ENCODE results near the gene ANGPTL4.
"Not testable (repeated sequence)": the region's sequence is repeated elsewhere in the genome, so short reads cannot be mapped to it uniquely, and the experiment has no call there.

Gene ANGPTL4

GRCh38 chr19:8389891-8390616 lies 26.1 kb downstream of the ANGPTL4 start, which contains the start of gene RAB11B:
TSS of gene RAB11B (plus strand) at chr19:8390360. CDS start at chr19:8390417, 57 bp downstream.
- peak; percentile 99 for DNase-seq (ENCODE audit: low spot score)

GRCh38 chr19:8390617-8390981 lies 26.6 kb downstream of the ANGPTL4 start:
- DNase-seq (ENCODE audit: low spot score) = peak; percentile 96

- DNase-seq (ENCODE audit: low spot score) = no peak
Measured at GRCh38 chr19:8391198-8392016, 27.5 kb downstream of the ANGPTL4 start.

- DNase-seq (ENCODE audit: low spot score) = no peak
Measured at GRCh38 chr19:8392017-8392591, 28.1 kb downstream of the ANGPTL4 start.

- no peak for DNase-seq (ENCODE audit: low spot score)
Measured at GRCh38 chr19:8393192-8393870, 29.4 kb downstream of the ANGPTL4 start.

- DNase-seq (ENCODE audit: low spot score) = no peak
Measured at GRCh38 chr19:8393871-8394250, 29.9 kb downstream of the ANGPTL4 start.

GRCh38 chr19:8395621-8396082 lies 31.7 kb downstream of the ANGPTL4 start:
- no peak for DNase-seq (ENCODE audit: low spot score)

- no peak for DNase-seq (ENCODE audit: low spot score)
Measured at GRCh38 chr19:8396185-8396562, 32.2 kb downstream of the ANGPTL4 start.

- DNase-seq (ENCODE audit: low spot score) = peak; percentile 61
Measured at GRCh38 chr19:8396563-8397203, 32.7 kb downstream of the ANGPTL4 start.

- no peak for DNase-seq (ENCODE audit: low spot score)
Measured at GRCh38 chr19:8397271-8397670, 33.3 kb downstream of the ANGPTL4 start.

GRCh38 chr19:8397746-8398310 lies 33.9 kb downstream of the ANGPTL4 start:
- DNase-seq (ENCODE audit: low spot score) = no peak

- DNase-seq (ENCODE audit: low spot score) = no peak
Measured at GRCh38 chr19:8398311-8398771, 34.4 kb downstream of the ANGPTL4 start.

GRCh38 chr19:8399681-8400188 lies 35.8 kb downstream of the ANGPTL4 start:
- no peak for DNase-seq (ENCODE audit: low spot score)

GRCh38 chr19:8401981-8402411 lies 38.0 kb downstream of the ANGPTL4 start:
- no peak for DNase-seq (ENCODE audit: low spot score)

GRCh38 chr19:8403098-8403819 lies 39.3 kb downstream of the ANGPTL4 start:
- no peak for DNase-seq (ENCODE audit: low spot score)

- no peak for DNase-seq (ENCODE audit: low spot score)
Measured at GRCh38 chr19:8403820-8404109, 39.8 kb downstream of the ANGPTL4 start.

- no peak for DNase-seq (ENCODE audit: low spot score)
Measured at GRCh38 chr19:8404391-8405151, 40.6 kb downstream of the ANGPTL4 start.

- DNase-seq (ENCODE audit: low spot score) = not testable (repeated sequence)
Measured at GRCh38 chr19:8410718-8411117, 46.8 kb downstream of the ANGPTL4 start.

- peak; percentile 99 for DNase-seq (ENCODE audit: low spot score)
Measured at GRCh38 chr19:8412783-8413628, 49.1 kb downstream of the ANGPTL4 start, which contains the start of gene MARCHF2. TSS of gene MARCHF2 (plus strand) at chr19:8413305. CDS start at chr19:8421841, 8,536 bp downstream.

Data from AG08395 (cell line).